Measurements from ENCODE around the gene PIGS. TPM values are rescaled to one million over a fixed set of nuclear protein-coding genes. Genes with fewer than 3 reads are reported as not detected.

Gene PIGS
- total and polyA plus RNA-seq, 9 of the 15 experiments (the other 6 are each of a cell fraction or from before 2014, with no cell fraction given), result 47.5 to 138 (median 57.6) TPM

DNA sequence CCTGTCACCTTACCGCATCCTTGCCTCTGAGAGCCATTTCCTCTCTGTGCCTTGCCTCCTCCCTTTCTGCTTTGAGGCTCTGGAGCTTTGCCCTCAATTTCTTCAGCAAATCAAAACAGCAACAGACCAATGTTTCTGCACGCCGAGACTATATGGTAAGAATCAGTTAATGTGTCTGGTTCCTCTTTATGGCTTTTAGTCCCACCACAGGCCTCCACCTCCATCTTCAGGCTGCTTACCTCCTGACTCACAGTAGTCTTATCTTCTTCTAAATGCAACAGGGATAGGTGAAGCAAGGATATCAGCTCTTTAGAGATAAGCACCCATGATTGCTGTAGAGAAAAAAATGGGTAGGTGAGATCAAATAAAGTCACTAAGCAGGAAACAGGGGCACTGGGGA lies 14.5 kb upstream of the PIGS start:
- Histone ChIP-seq H3K27me3 (ENCODE audit: control insufficient read depth in 2 of 2, insufficient read depth in 2 of 2, low read length in 2 of 2) (no peaks in the 10 kb centered on the region), H3K4me1 (replicated peaks in 1 of 2; ENCODE audit: control insufficient read depth in 2 of 2, insufficient read depth in 2 of 2, low read length in 2 of 2) (no peaks in the 10 kb centered on the region), H3K36me3 (ENCODE audit: control insufficient read depth, insufficient read depth, low read length) (peaks cover 90% of the 10 kb centered on the region), H3K9ac (ENCODE audit: insufficient read depth in 1 of 2, low read depth in 2 of 2, low read length in 2 of 2) (no peak overlapping the region), H3K9me3 (replicated peaks; ENCODE audit: control insufficient read depth, insufficient read depth, low read depth, low read length) (no peaks in the 10 kb centered on the region), H3K79me2 (ENCODE audit: control insufficient read depth, insufficient read depth, low read length) (0 out of 3 replicates have a peak, but pooled peaks cover 2% of the 10 kb centered on the region), H3K9me1 (ENCODE audit: control insufficient read depth, insufficient read depth, low read length) (peaks cover 3% of the 10 kb centered on the region), H4K20me1 (replicated peaks; ENCODE audit: control insufficient read depth, insufficient read depth, low read length) (no peaks in the 10 kb centered on the region), H3K27ac (ENCODE audit: extremely low read depth, low read depth, low read length) (no peak overlapping the region), H2AFZ (ENCODE audit: low read depth, low read length) (no peak overlapping the region), H3K4me2 (ENCODE audit: insufficient read depth, low read length) (no peak overlapping the region), H3K4me3 (no peak overlapping the region)
- 86% methylated on average over 3 of the region's 3 CpGs for WGBS (ENCODE audit: insufficient coverage, low coverage, missing lambda C conversion rate)
- FAIRE-seq, result no peak
- in situ Hi-C loops (cut with MboI) (no loop called here), intact Hi-C loops (cut with micrococcal nuclease) (no loop called here)
- DNase-seq (ENCODE audit: extremely low read depth in 1 of 4, low spot score in 3 of 4), result no peak
- TF ChIP-seq, protein P1, sequence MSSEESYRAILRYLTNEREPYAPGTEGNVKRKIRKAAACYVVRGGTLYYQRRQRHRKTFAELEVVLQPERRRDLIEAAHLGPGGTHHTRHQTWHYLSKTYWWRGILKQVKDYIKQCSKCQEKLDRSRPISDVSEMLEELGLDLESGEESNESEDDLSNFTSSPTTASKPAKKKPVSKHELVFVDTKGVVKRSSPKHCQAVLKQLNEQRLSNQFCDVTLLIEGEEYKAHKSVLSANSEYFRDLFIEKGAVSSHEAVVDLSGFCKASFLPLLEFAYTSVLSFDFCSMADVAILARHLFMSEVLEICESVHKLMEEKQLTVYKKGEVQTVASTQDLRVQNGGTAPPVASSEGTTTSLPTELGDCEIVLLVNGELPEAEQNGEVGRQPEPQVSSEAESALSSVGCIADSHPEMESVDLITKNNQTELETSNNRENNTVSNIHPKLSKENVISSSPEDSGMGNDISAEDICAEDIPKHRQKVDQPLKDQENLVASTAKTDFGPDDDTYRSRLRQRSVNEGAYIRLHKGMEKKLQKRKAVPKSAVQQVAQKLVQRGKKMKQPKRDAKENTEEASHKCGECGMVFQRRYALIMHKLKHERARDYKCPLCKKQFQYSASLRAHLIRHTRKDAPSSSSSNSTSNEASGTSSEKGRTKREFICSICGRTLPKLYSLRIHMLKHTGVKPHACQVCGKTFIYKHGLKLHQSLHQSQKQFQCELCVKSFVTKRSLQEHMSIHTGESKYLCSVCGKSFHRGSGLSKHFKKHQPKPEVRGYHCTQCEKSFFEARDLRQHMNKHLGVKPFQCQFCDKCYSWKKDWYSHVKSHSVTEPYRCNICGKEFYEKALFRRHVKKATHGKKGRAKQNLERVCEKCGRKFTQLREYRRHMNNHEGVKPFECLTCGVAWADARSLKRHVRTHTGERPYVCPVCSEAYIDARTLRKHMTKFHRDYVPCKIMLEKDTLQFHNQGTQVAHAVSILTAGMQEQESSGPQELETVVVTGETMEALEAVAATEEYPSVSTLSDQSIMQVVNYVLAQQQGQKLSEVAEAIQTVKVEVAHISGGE (CRISPR knock-in tag; IDR thresholded peaks at IDR 0.05), result no peak
- no peak for TF ChIP-seq ZBTB17 (CRISPR knock-in tag; IDR thresholded peaks at IDR 0.05)
- no peak for TF ChIP-seq SP1 (CRISPR knock-in tag; IDR thresholded peaks at IDR 0.05)
- TF ChIP-seq FOXA3 (CRISPR knock-in tag; conservative IDR thresholded peaks at IDR 0.05 in 1 of 2, IDR thresholded peaks at IDR 0.05 in 1 of 2), result no peak
- BruUV-seq (replicated peaks), result no TSS peak
- ATAC-seq, result no peak
- CTCF ChIA-PET (ENCODE audit: low intra/inter-chr PET ratio), result no interaction called here
- POLR2A ChIA-PET, result interaction anchor here (0.7 to 16.7 kb wide), 4 partner anchors 9 to 512 kb away, joined by 3 to 274 read pairs (median 16); partner anchors contain the start of genes ALDOC, PIGS and SPAG5
